Fibroblast of skin of abdomen (primary cell): ENCODE results near the gene CBLB.
A peak's percentile ranks its signal among the peaks of the same experiment; 100 is the strongest.
"Not testable (repeated sequence)": the region's sequence is repeated elsewhere in the genome, so short reads cannot be mapped to it uniquely, and the experiment has no call there.

Experiments
- DNase-seq: peaks from one replicate; pipeline ENCODE4 v3.0.0-alpha.2; 2013

CBLB gene

GRCh38 chr3:105783631-105784030 lies 85.2 kb downstream of the CBLB start:
- DNase-seq: no peak

GRCh38 chr3:105781871-105782270 lies 86.9 kb downstream of the CBLB start:
- DNase-seq: peak; percentile 45

- DNase-seq: peak; percentile 71
Measured at GRCh38 chr3:105780107-105780506, 88.7 kb downstream of the CBLB start.

GRCh38 chr3:105775368-105775767 lies 93.4 kb downstream of the CBLB start:
- DNase-seq: no peak

- no peak for DNase-seq
Measured at GRCh38 chr3:105774444-105775180, 94.2 kb downstream of the CBLB start.

GRCh38 chr3:105773291-105773690 lies 95.5 kb downstream of the CBLB start:
- DNase-seq: no peak

GRCh38 chr3:105772635-105773034 lies 96.2 kb downstream of the CBLB start:
- DNase-seq: no peak

- DNase-seq: no peak
Measured at GRCh38 chr3:105771392-105771791, 97.4 kb downstream of the CBLB start.

GRCh38 chr3:105770410-105770809 lies 98.4 kb downstream of the CBLB start:
- no peak for DNase-seq

- no peak for DNase-seq
Measured at GRCh38 chr3:105767776-105768175, 101.0 kb downstream of the CBLB start.

- DNase-seq: no peak
Measured at GRCh38 chr3:105767216-105767615, 101.6 kb downstream of the CBLB start.

- DNase-seq: no peak
Measured at GRCh38 chr3:105765308-105765639, 103.5 kb downstream of the CBLB start.

- no peak for DNase-seq
Measured at GRCh38 chr3:105764378-105765307, 104.2 kb downstream of the CBLB start.

- DNase-seq: no peak
Measured at GRCh38 chr3:105763659-105764036, 105.2 kb downstream of the CBLB start.

GRCh38 chr3:105762749-105763658 lies 105.8 kb downstream of the CBLB start:
- DNase-seq: no peak

- not testable (repeated sequence) for DNase-seq
Measured at GRCh38 chr3:105762214-105762613, 106.6 kb downstream of the CBLB start.

- no peak for DNase-seq
Measured at GRCh38 chr3:105759442-105760078, 109.3 kb downstream of the CBLB start.

GRCh38 chr3:105758451-105758850 lies 110.4 kb downstream of the CBLB start:
- DNase-seq: no peak

- DNase-seq: no peak
Measured at GRCh38 chr3:105755121-105755886, 113.5 kb downstream of the CBLB start.

- peak; percentile 15 for DNase-seq
Measured at GRCh38 chr3:105752791-105753415, 115.9 kb downstream of the CBLB start.

- DNase-seq: no peak
Measured at GRCh38 chr3:105747696-105748095, 121.1 kb downstream of the CBLB start.
